SK-N-SH (cell line): ENCODE data around the gene ZNF587B. TPM values are rescaled to one million over a fixed set of nuclear protein-coding genes. Genes with fewer than 3 reads are reported as not detected.

Source experiments
- CTCF ChIA-PET: fragments of 300-600, 350-600 bp; formaldehyde crosslinking; extraction: SDS; loops from one replicate; lab custom pipeline; 2021; lab: Yijun Ruan, JAX
- POLR2A ChIA-PET: fragments of 350-600 bp; sonication (Branson Sonifier 250); formaldehyde crosslinking; extraction: SDS; loops from one replicate; lab custom pipeline; 2020; ENCODE audit warnings: antibody characterized with exemption, inconsistent platforms; lab: Yijun Ruan, JAX
- DNase-seq: peaks from one replicate; pipeline ENCODE4 v3.0.0; 2012
- H2AFZ ChIP-seq: fragments of 200-600 bp; sonication (generic); 2 replicates; pipeline ENCODE4 v1.8.1; 2016; ENCODE audit warnings: antibody characterized with exemption, mild to moderate bottlenecking, low read depth
- H3F3A ChIP-seq: fragments of 200-600 bp; sonication (generic); replicated peaks from 2 replicates; pipeline ENCODE3; 2016; ENCODE audit warnings: antibody characterized with exemption, mild to moderate bottlenecking; ENCODE audit not compliant: insufficient read depth
- H3K27ac ChIP-seq, 2 experiments: fragments of 200-500 bp in 1 of 2; fragments of 200-600 bp in 1 of 2; sonication (Bioruptor generic) in 1 of 2; sonication (generic), shearing (Covaris generic) in 1 of 2; 2 replicates each; pipeline versions ENCODE4 v1.5.1 to v1.6.1; 2014 to 2016; ENCODE audit warnings: low read depth in 2 of 2, inconsistent platforms in 1 of 2, low read length in 1 of 2, mild to moderate bottlenecking in 1 of 2, mixed read lengths in 1 of 2
- H3K27me3 ChIP-seq: fragments of 200-600 bp; sonication (generic), shearing (Covaris generic); 2 replicates; pipeline ENCODE4 v1.6.1; 2016; ENCODE audit warnings: mixed run types; ENCODE audit not compliant: insufficient read depth
- H3K36me3 ChIP-seq, 2 experiments: fragments of 200-500 bp in 1 of 2; fragments of 200-600 bp in 1 of 2; sonication (Bioruptor generic) in 1 of 2; sonication (generic) in 1 of 2; replicated peaks in 1 of 2; 2 replicates each; pipeline versions ENCODE3 to v1.5.1; 2014 to 2016; ENCODE audit warnings: low read length in 1 of 2, mild to moderate bottlenecking in 1 of 2; ENCODE audit not compliant: insufficient read depth in 2 of 2, control insufficient read depth in 1 of 2
- H3K4me1 ChIP-seq, 2 experiments: fragments of 200-500 bp in 1 of 2; fragments of 200-600 bp in 1 of 2; sonication (Bioruptor generic) in 1 of 2; sonication (generic), shearing (Covaris generic) in 1 of 2; 2 replicates each; pipeline versions ENCODE4 v1.5.1 to v1.6.1; 2014 to 2016; ENCODE audit warnings: low read depth in 1 of 2, low read length in 1 of 2, mixed run types in 1 of 2; ENCODE audit not compliant: insufficient read depth in 2 of 2, control insufficient read depth in 1 of 2
- H3K4me2 ChIP-seq: fragments of 200-600 bp; sonication (generic), shearing (Covaris generic); 2 replicates; pipeline ENCODE4 v1.6.1; 2017; ENCODE audit warnings: mixed run types
- H3K4me3 ChIP-seq, 2 experiments: fragments of 200-500 bp in 1 of 2; fragments of 200-600 bp in 1 of 2; sonication (Bioruptor generic) in 1 of 2; sonication (generic), shearing (Covaris generic) in 1 of 2; 2 replicates each; pipeline versions ENCODE4 v1.5.1 to v1.8.1; 2014 to 2016; ENCODE audit warnings: low read depth in 2 of 2, inconsistent platforms in 1 of 2, low read length in 1 of 2, mild to moderate bottlenecking in 1 of 2, mixed read lengths in 1 of 2, moderate library complexity in 1 of 2
- H3K79me2 ChIP-seq: fragments of 200-600 bp; sonication (generic); 2 replicates; pipeline ENCODE4 v1.8.1; 2017; ENCODE audit warnings: mild to moderate bottlenecking; ENCODE audit not compliant: insufficient read depth
- H3K9ac ChIP-seq: fragments of 200-600 bp; sonication (generic); 2 replicates; pipeline ENCODE4 v1.6.1; 2017; ENCODE audit warnings: mixed run types
- H3K9me2 ChIP-seq: fragments of 200-600 bp; sonication (generic); 2 replicates; pipeline ENCODE4 v1.6.1; 2017; ENCODE audit warnings: mixed run types
- H3K9me3 ChIP-seq: fragments of 200-600 bp; sonication (generic); 2 replicates; pipeline ENCODE4 v1.6.1; 2017; ENCODE audit warnings: mixed run types, mild to moderate bottlenecking, moderate library complexity
- H4K20me1 ChIP-seq: fragments of 200-600 bp; sonication (generic); 2 replicates; pipeline ENCODE4 v1.6.1; 2017; ENCODE audit warnings: mild to moderate bottlenecking, mixed run types; ENCODE audit not compliant: insufficient read depth
- CHD2 ChIP-seq: fragments of 150-350 bp; IDR thresholded peaks from 2 replicates; pipeline ENCODE4 v1.6.1; 2018; ENCODE audit warnings: low read length; ENCODE audit not compliant: partially characterized antibody
- FOXJ3 ChIP-seq: sonication (generic); formaldehyde crosslinking; IDR thresholded peaks from 2 replicates; pipeline ENCODE4 v1.5.1; 2020; ENCODE audit warnings: mild to moderate bottlenecking, missing genetic modification reagents
- IRF3 ChIP-seq: fragments of 150-350 bp; IDR thresholded peaks from 2 replicates; pipeline ENCODE4 v1.6.1; 2016; ENCODE audit warnings: mild to moderate bottlenecking, low read depth, low read length
- JUND ChIP-seq: IDR thresholded peaks from 2 replicates; pipeline ENCODE4 v1.4.0; 2012
- MAX ChIP-seq: IDR thresholded peaks from 2 replicates; pipeline ENCODE4 v1.4.0; 2012; ENCODE audit warnings: low read depth
- MEF2A ChIP-seq: IDR thresholded peaks from 2 replicates; pipeline ENCODE4 v1.4.0; 2012; ENCODE audit warnings: low read depth, borderline replicate concordance
- NFIC ChIP-seq: IDR thresholded peaks from 2 replicates; pipeline ENCODE4 v1.4.0; 2012; ENCODE audit warnings: borderline replicate concordance
- POLR2AphosphoS5 ChIP-seq: IDR thresholded peaks from 2 replicates; pipeline ENCODE4 v1.6.1; 2012; ENCODE audit warnings: low read depth, low read length
- RAD21 ChIP-seq: IDR thresholded peaks from 2 replicates; pipeline ENCODE4 v1.6.1; 2012; ENCODE audit warnings: mild to moderate bottlenecking, low read length
- REST ChIP-seq: IDR thresholded peaks from 2 replicates; pipeline ENCODE4 v1.6.1; 2012; ENCODE audit warnings: mild to moderate bottlenecking, low read depth, low read length, moderate library complexity
- RFX5 ChIP-seq: IDR thresholded peaks from 2 replicates; pipeline ENCODE4 v1.6.1; 2012; ENCODE audit warnings: mild to moderate bottlenecking, improper control_type of control experiment, low read length
- RXRA ChIP-seq: IDR thresholded peaks from 2 replicates; pipeline ENCODE4 v1.4.0; 2012; ENCODE audit warnings: low read depth, mild to moderate bottlenecking, borderline replicate concordance
- SIN3A ChIP-seq: IDR thresholded peaks from 2 replicates; pipeline ENCODE4 v1.6.1; 2012; ENCODE audit warnings: low read depth, mild to moderate bottlenecking, low read length, moderate library complexity, borderline replicate concordance
- TAF1 ChIP-seq: IDR thresholded peaks from 2 replicates; pipeline ENCODE4 v1.6.1; 2012; ENCODE audit warnings: low read depth, mild to moderate bottlenecking, low read length, moderate library complexity, borderline replicate concordance
- WGBS: methylation state at CpG from one replicate; pipeline ENCODE4 v1.1.6; 2017; ENCODE audit warnings: low lambda C conversion rate; 5-methylcytosine and 5-hydroxymethylcytosine counted together
- polyA plus RNA-seq, 3 experiments: library from polyadenylated mRNA; depleted of rRNA; stranded (reverse); fragments of >200 nt; gene quantifications; 2 replicates each; pipeline ENCODE4 v1.2.3, GENCODE V29; 2012

Gene ZNF587B
- polyA plus RNA-seq, 1 of the 3 experiments (the other 2 are of a cell fraction): 2.4 TPM

- Histone ChIP-seq H3K4me3 (peak overlapping the region; percentile 43 to 56; a peak in 3 of 4 replicates), H3K4me2 (peak overlapping the region; percentile 37; the same call in 1 of the 2 replicates), H3K9ac (no peak overlapping the region), H3K27ac (no peak overlapping the region; a peak in 1 of 4 replicates), H3K79me2 (no peaks in the 10 kb centered on the region), H3K36me3 (peaks cover 0 to 1% of the 10 kb centered on the region in 2 experiments)
- CTCF ChIA-PET: interaction anchor here (1.0 to 1.2 kb wide), 2 partner anchors 16 to 267 kb away, joined by 3 read pairs; no protein-coding TSS in a partner anchor
- DNase-seq: peak; percentile 32
- TF ChIP-seq TAF1: no peak
- no peak for TF ChIP-seq NFIC
- TF ChIP-seq REST: no peak
- TF ChIP-seq RAD21: no peak
- no peak for TF ChIP-seq MEF2A
- TF ChIP-seq IRF3: no peak
- no peak for TF ChIP-seq JUND
- TF ChIP-seq CHD2: no peak
- no peak for TF ChIP-seq POLR2AphosphoS5
- no peak for TF ChIP-seq MAX
- no peak for TF ChIP-seq RXRA
- no peak for TF ChIP-seq RFX5
- no peak for TF ChIP-seq SIN3A
- no peak for TF ChIP-seq FOXJ3 (CRISPR knock-in tag)
- TF ChIP-seq, all 33 proteins: peak for 0
- no peaks in the 10 kb centered on the region for H3K27me3 ChIP-seq
- POLR2A ChIA-PET: no interaction called here
- no peaks in the 10 kb centered on the region for H3K9me2 ChIP-seq
- no peaks in the 10 kb centered on the region for H3K4me1 ChIP-seq
- no peaks in the 10 kb centered on the region; the same call in 1 of the 2 replicates for H3K9me3 ChIP-seq
- H2AFZ ChIP-seq: no peak overlapping the region
- H3F3A ChIP-seq: no peaks in the 10 kb centered on the region
- no peaks in the 10 kb centered on the region for H4K20me1 ChIP-seq
- WGBS: 40% methylated on average over 8 of the region's 8 CpGs
Measured at GRCh38 chr19:57888107-57888559, 58.0 kb downstream of the ZNF587B start.
